Measurements from ENCODE around the gene DZIP3.

DNA sequence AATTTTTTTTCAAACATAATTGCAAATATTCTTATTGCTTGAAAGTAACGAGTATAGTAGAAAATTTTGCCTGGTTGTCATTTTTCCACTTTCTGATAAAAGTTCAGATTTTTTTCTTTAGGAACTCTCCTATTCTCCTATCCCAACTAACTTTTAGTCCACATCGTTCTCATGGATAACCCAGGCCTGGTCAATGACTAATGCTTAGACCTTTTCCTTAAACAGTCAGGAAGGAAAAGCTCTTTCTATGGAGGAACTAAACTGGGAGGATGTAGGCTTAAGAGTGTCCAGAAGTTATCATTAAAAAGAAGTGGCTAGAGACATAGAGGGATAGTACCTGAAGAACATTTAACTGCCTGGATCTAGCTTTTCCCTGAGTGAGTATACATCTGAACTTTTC, 27.0 kb upstream of the DZIP3 start:
- TF ChIP-seq CTCF (optimal IDR thresholded peaks at IDR 0.05 in 1 of 3, IDR thresholded peaks at IDR 0.05 in 1 of 3, conservative IDR thresholded peaks at IDR 0.05 in 1 of 3; ENCODE audit: extremely low read depth in 1 of 3, insufficient read depth in 2 of 3, low read length in 3 of 3), result no peak
- TF ChIP-seq EZH2 (IDR thresholded peaks at IDR 0.05; ENCODE audit: low read length), result no peak

Data from keratinocyte (primary cell).